Smooth muscle cell (in vitro differentiated cells): Measurements from ENCODE around the gene JOSD2. TPM values are rescaled to one million over a fixed set of nuclear protein-coding genes. Genes with fewer than 3 reads are reported as not detected.

Experiments used
- DNase-seq: peaks from one replicate; lab custom pipeline; 2025; ENCODE audit not compliant: unreplicated experiment; lab: John Stamatoyannopoulos, UW
- H2AFZ ChIP-seq: fragments of 200-600 bp; sonication (generic); 2 replicates; pipeline ENCODE4 v1.6.0; 2016; ENCODE audit warnings: antibody characterized with exemption, low read depth, mild to moderate bottlenecking
- H3F3A ChIP-seq: fragments of 200-600 bp; sonication (generic); 2 replicates; pipeline ENCODE4 v1.6.0; 2017; ENCODE audit warnings: antibody characterized with exemption, low read depth
- H3K27ac ChIP-seq: fragments of 200-600 bp; sonication (generic); 2 replicates; pipeline ENCODE4 v1.5.1; 2016; ENCODE audit warnings: low read depth, mild to moderate bottlenecking
- H3K27me3 ChIP-seq: fragments of 200-600 bp; sonication (generic); 2 replicates; pipeline ENCODE4 v1.6.1; 2016; ENCODE audit warnings: low read depth, mild to moderate bottlenecking
- H3K36me3 ChIP-seq: fragments of 200-600 bp; sonication (generic); 2 replicates; pipeline ENCODE4 v1.5.1; 2016; ENCODE audit warnings: low read depth
- H3K4me1 ChIP-seq: fragments of 200-600 bp; sonication (generic); 2 replicates; pipeline ENCODE4 v1.5.1; 2016; ENCODE audit warnings: low read depth
- H3K4me2 ChIP-seq: fragments of 200-600 bp; sonication (generic); 2 replicates; pipeline ENCODE4 v1.6.0; 2016; ENCODE audit warnings: mild to moderate bottlenecking
- H3K4me3 ChIP-seq: fragments of 200-600 bp; sonication (generic); 2 replicates; pipeline ENCODE4 v1.5.1; 2016; ENCODE audit warnings: mild to moderate bottlenecking
- H3K79me2 ChIP-seq: fragments of 200-600 bp; sonication (generic); 2 replicates; pipeline ENCODE4 v1.6.0; 2016; ENCODE audit warnings: low read depth, mild to moderate bottlenecking
- H3K9ac ChIP-seq: fragments of 200-600 bp; sonication (generic); 2 replicates; pipeline ENCODE4 v1.6.0; 2016; ENCODE audit warnings: low read depth
- H3K9me3 ChIP-seq: fragments of 200-600 bp; sonication (generic); replicated peaks from 2 replicates; pipeline ENCODE4 v1.5.1; 2016; ENCODE audit warnings: low read depth
- H4K20me1 ChIP-seq: fragments of 200-600 bp; sonication (generic); 2 replicates; pipeline ENCODE4 v1.6.0; 2016; ENCODE audit warnings: low read depth
- CTCF ChIP-seq: fragments of 200-600 bp; sonication (generic); IDR thresholded peaks from 2 replicates; pipeline ENCODE4 v1.5.1; 2017; ENCODE audit warnings: borderline replicate concordance, mild to moderate bottlenecking, antibody characterized with exemption; ENCODE audit not compliant: insufficient read depth, poor library complexity, severe bottlenecking
- WGBS: methylation state at CpG from one replicate; pipeline ENCODE4 v1.1.7; 2016; ENCODE audit warnings: low lambda C conversion rate; 5-methylcytosine and 5-hydroxymethylcytosine counted together
- polyA plus RNA-seq: library from polyadenylated mRNA; unstranded; fragments of >200 nt; fragmentation: Nextera tagmentation; extraction: Ambion mirVana; gene quantifications from 2 replicates; pipeline ENCODE4 v1.2.1, GENCODE V29; 2016
- total RNA-seq: library from RNA; depleted of rRNA; stranded (reverse); fragments of >200 nt; gene quantifications from 2 replicates; pipeline ENCODE4 v1.2.3, GENCODE V29; 2014

Gene JOSD2
- total and polyA plus RNA-seq, 2 experiments from 2014 or later: 17.1 to 77.6 TPM

- Histone ChIP-seq H3K27me3 (peaks cover 26% of the 10 kb centered on the region), H3K79me2 (no peaks in the 10 kb centered on the region), H3K27ac (no peak overlapping the region), H3K9me3 (no peaks in the 10 kb centered on the region), H2AFZ (no peak overlapping the region), H3K4me3 (no peak overlapping the region), H3F3A (no peaks in the 10 kb centered on the region), H3K4me2 (no peak overlapping the region), H3K36me3 (no peaks in the 10 kb centered on the region), H3K4me1 (no peaks in the 10 kb centered on the region), H3K9ac (no peak overlapping the region), H4K20me1 (no peaks in the 10 kb centered on the region)
- no peak for TF ChIP-seq CTCF
- 80% methylated on average over 19 of the region's 19 CpGs for WGBS
- DNase-seq: no peak
Measured at GRCh38 chr19:50553134-50553703, 42.2 kb upstream of the JOSD2 start.

GRCh38 chr19:50552540-50552939, 41.5 kb upstream of the JOSD2 start:
- Histone ChIP-seq H3K27ac (no peak overlapping the region), H3K27me3 (peaks cover 26% of the 10 kb centered on the region), H2AFZ (no peak overlapping the region), H3K79me2 (no peaks in the 10 kb centered on the region), H3K4me3 (no peak overlapping the region), H3K36me3 (no peaks in the 10 kb centered on the region), H4K20me1 (no peaks in the 10 kb centered on the region), H3K9me3 (no peaks in the 10 kb centered on the region), H3K4me1 (no peaks in the 10 kb centered on the region), H3K4me2 (no peak overlapping the region), H3F3A (no peaks in the 10 kb centered on the region), H3K9ac (no peak overlapping the region)
- 86% methylated on average over 15 of the region's 15 CpGs for WGBS
- no peak for DNase-seq
- no peak for TF ChIP-seq CTCF

DNA sequence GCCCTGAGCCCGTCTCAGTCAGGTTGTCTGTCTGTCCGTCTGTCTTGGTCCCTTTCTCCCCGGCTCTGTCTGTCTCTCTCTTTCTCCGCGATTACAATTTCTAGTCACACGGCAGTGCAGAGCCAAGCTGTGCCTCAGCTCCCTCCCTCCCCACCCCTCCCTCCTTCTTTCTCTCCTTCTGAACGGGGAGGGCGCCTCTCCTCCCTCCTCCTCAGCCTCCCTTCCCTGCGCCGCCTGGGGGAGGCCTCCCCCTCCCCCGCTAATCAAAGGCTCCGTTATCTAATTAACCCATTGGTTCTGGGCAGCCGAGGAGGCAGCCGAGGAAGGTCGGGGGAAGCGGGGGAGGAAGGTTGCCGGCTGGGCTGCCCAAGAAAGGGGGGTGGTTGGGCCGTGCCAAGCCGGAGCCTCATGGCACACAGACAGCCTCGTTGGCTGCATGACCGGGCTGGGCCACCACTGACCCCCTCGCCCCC, 40.8 kb upstream of the JOSD2 start:
- WGBS: 7% methylated on average over 8 of the region's 22 CpGs
- Histone ChIP-seq H3K27me3 (peaks cover 26% of the 10 kb centered on the region), H3K4me1 (no peaks in the 10 kb centered on the region), H3K4me3 (peak overlapping the region; percentile 45), H3K9ac (no peak overlapping the region), H3K27ac (no peak overlapping the region), H3K36me3 (no peaks in the 10 kb centered on the region), H4K20me1 (no peaks in the 10 kb centered on the region), H2AFZ (no peak overlapping the region), H3K79me2 (no peaks in the 10 kb centered on the region), H3F3A (no peaks in the 10 kb centered on the region), H3K4me2 (peak overlapping the region; percentile 84), H3K9me3 (no peaks in the 10 kb centered on the region)
- TF ChIP-seq CTCF: no peak
- DNase-seq: no peak
